ENCODE measurements around the gene LMF2.

DNA sequence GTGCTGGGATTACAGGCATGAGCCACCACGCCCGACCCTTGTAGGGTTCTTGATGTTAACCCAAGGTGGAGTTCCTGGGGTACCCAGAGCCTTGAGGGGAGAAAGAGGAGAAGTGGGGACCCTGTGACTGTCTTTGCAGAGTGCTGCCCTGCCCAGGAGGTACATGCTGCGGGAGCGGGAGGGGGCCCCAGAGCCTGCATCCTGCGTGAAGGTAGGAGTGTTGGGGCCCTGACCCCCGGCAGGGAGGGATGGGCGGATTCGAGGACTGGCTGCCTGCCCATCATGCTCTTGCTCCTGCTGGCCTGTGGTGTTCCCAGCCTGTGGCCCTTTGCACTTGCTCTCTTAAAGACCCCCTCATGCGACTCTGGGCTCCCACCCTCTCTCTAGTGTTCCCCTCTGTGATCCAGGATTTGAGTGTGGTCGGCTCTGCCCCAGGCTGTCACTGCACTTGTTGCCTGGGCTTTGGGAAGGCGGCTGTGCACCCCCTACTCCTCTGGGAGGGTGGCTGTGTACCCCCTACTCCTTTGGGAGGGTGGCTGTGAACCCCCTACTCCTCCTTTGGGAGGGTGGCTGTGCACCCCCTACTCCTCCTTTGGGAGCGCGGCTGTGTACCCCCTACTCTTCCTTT lies 13.4 kb upstream of the LMF2 start:
- TF ChIP-seq, protein P1, sequence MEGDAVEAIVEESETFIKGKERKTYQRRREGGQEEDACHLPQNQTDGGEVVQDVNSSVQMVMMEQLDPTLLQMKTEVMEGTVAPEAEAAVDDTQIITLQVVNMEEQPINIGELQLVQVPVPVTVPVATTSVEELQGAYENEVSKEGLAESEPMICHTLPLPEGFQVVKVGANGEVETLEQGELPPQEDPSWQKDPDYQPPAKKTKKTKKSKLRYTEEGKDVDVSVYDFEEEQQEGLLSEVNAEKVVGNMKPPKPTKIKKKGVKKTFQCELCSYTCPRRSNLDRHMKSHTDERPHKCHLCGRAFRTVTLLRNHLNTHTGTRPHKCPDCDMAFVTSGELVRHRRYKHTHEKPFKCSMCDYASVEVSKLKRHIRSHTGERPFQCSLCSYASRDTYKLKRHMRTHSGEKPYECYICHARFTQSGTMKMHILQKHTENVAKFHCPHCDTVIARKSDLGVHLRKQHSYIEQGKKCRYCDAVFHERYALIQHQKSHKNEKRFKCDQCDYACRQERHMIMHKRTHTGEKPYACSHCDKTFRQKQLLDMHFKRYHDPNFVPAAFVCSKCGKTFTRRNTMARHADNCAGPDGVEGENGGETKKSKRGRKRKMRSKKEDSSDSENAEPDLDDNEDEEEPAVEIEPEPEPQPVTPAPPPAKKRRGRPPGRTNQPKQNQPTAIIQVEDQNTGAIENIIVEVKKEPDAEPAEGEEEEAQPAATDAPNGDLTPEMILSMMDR (IDR thresholded peaks at IDR 0.05) = no peak
- TF ChIP-seq EZH2phosphoT487 (IDR thresholded peaks at IDR 0.05; ENCODE audit: borderline replicate concordance, low read depth) (no peak), FOXM1 (IDR thresholded peaks at IDR 0.05; ENCODE audit: low read depth) (no peak), EP300 (IDR thresholded peaks at IDR 0.05; ENCODE audit: borderline replicate concordance in 1 of 2, low read depth in 1 of 2, low read length in 1 of 2) (no peak), TAF1 (IDR thresholded peaks at IDR 0.05; ENCODE audit: borderline replicate concordance, low read depth, low read length) (no peak), RAD21 (IDR thresholded peaks at IDR 0.05; ENCODE audit: low read length) (no peak), POLR2AphosphoS5 (IDR thresholded peaks at IDR 0.05; ENCODE audit: low read depth, low read length) (no peak), MAX (IDR thresholded peaks at IDR 0.05; ENCODE audit: low read depth) (no peak), SIN3A (IDR thresholded peaks at IDR 0.05; ENCODE audit: borderline replicate concordance, low read depth, low read length) (no peak)
